ENCODE measurements around the gene HSPG2. TPM values are rescaled to one million over a fixed set of nuclear protein-coding genes. Genes with fewer than 3 reads are reported as not detected.

Gene HSPG2
- total and polyA plus RNA-seq, 2 of the 13 experiments (the other 11 are each of a cell fraction or from before 2014, with no cell fraction given), result 9.1 to 13.1 TPM

DNA sequence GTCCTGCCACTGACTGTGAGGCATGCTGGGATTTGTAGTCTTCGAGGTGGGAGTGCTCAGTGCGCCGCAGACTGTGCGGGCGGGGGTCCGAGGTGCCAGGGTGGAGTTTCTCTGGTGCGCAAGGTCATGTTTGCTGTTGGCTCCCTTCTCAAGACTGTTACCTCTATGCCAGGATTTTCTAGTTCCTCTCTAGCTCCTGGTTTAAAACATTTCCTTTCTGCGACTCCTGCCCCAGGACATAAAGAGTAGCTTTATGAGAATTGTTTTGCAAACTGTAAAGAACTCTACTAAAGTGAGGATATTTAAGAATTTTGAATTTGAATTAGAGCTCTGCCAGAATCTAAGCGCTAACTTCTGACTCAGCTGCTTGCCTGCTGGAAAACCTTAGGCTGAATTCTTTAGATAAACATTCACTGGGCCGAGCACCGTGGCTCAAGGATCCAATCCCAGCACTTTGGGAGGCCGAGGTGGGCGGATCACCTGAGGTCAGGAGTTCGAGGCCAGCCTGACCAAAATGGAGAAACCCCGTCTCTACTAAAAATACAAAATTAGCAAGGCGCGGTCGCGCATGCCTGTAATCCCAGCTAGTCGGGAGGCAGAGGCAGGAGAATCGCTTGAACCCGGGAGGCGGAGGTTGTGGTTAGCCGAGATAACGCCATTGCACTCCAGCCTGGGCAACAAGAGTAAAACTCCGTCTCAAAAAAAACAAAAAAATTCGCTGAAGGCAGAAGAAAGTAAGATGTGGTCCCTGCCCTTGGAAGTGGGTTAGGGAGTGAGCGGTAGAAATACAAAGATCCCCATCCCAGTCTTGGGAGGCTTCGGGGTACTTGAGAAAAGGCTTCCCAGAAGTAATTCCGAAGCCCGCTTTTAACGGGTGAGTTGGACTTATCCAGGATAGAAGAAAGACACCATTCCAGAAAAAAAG lies 153.2 kb downstream of the HSPG2 start (continued):
- TF ChIP-seq RAD51 (IDR thresholded peaks at IDR 0.05; ENCODE audit: borderline replicate concordance) (no peak), KDM2A (CRISPR knock-in tag; IDR thresholded peaks at IDR 0.05; ENCODE audit: borderline replicate concordance, low read depth) (no peak), ZNF543 (CRISPR knock-in tag; IDR thresholded peaks at IDR 0.05) (no peak), KLF16 (CRISPR knock-in tag; IDR thresholded peaks at IDR 0.05) (no peak; a peak in 1 of 4 replicates), NONO (IDR thresholded peaks at IDR 0.05) (no peak), NONO (CRISPR knock-in tag; conservative IDR thresholded peaks at IDR 0.05) (peak; percentile 80; the same call in 1 of the 2 replicates), ZNF143 (CRISPR knock-in tag; IDR thresholded peaks at IDR 0.05) (no peak), SNAPC2 (CRISPR knock-in tag; IDR thresholded peaks at IDR 0.05) (no peak), RFXANK (CRISPR knock-in tag; IDR thresholded peaks at IDR 0.05) (no peak; the same call in 1 of the 2 replicates), RXRB (CRISPR knock-in tag; IDR thresholded peaks at IDR 0.05; ENCODE audit: borderline replicate concordance) (0 out of 2 replicates have a peak, but pooled peaks have one; percentile 1), ZNF562 (CRISPR knock-in tag; IDR thresholded peaks at IDR 0.05; ENCODE audit: borderline replicate concordance) (no peak), POLR2G (IDR thresholded peaks at IDR 0.05; ENCODE audit: low read depth, low read length) (no peak), ZNF749 (CRISPR knock-in tag; IDR thresholded peaks at IDR 0.05; ENCODE audit: borderline replicate concordance) (no peak), ZNF776 (CRISPR knock-in tag; IDR thresholded peaks at IDR 0.05) (no peak), ZMYM2 (CRISPR knock-in tag; IDR thresholded peaks at IDR 0.05) (peak; percentile 70), FLYWCH1 (CRISPR knock-in tag; IDR thresholded peaks at IDR 0.05) (no peak), ZHX1 (CRISPR knock-in tag; IDR thresholded peaks at IDR 0.05; ENCODE audit: low read depth) (no peak), TOPORS (CRISPR knock-in tag; IDR thresholded peaks at IDR 0.05) (no peak), JUNB (CRISPR knock-in tag; IDR thresholded peaks at IDR 0.05; ENCODE audit: borderline replicate concordance) (no peak), ATF1 (CRISPR knock-in tag; IDR thresholded peaks at IDR 0.05) (peak; percentile 29; the same call in 1 of the 2 replicates), CHCHD3 (CRISPR knock-in tag; IDR thresholded peaks at IDR 0.05) (no peak), MXD4 (CRISPR knock-in tag; IDR thresholded peaks at IDR 0.05) (no peak), ZNF724P (CRISPR knock-in tag; IDR thresholded peaks at IDR 0.05; ENCODE audit: borderline replicate concordance) (no peak), KAT7 (CRISPR knock-in tag; IDR thresholded peaks at IDR 0.05; ENCODE audit: borderline replicate concordance) (no peak)
- TF ChIP-seq, protein P1, sequence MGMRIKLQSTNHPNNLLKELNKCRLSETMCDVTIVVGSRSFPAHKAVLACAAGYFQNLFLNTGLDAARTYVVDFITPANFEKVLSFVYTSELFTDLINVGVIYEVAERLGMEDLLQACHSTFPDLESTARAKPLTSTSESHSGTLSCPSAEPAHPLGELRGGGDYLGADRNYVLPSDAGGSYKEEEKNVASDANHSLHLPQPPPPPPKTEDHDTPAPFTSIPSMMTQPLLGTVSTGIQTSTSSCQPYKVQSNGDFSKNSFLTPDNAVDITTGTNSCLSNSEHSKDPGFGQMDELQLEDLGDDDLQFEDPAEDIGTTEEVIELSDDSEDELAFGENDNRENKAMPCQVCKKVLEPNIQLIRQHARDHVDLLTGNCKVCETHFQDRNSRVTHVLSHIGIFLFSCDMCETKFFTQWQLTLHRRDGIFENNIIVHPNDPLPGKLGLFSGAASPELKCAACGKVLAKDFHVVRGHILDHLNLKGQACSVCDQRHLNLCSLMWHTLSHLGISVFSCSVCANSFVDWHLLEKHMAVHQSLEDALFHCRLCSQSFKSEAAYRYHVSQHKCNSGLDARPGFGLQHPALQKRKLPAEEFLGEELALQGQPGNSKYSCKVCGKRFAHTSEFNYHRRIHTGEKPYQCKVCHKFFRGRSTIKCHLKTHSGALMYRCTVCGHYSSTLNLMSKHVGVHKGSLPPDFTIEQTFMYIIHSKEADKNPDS (CRISPR knock-in tag; IDR thresholded peaks at IDR 0.05), result 0 out of 2 replicates have a peak, but pooled peaks have one; percentile 46
